ENCODE results near the gene SNX4. TPM values are rescaled to one million over a fixed set of nuclear protein-coding genes. Genes with fewer than 3 reads are reported as not detected.

SNX4 gene
- total and polyA plus RNA-seq, 2 of the 4 experiments (the other 2 are of a cell fraction): 10.7 to 25.6 TPM

- no TSS peak for BruUV-seq (replicated peaks)
- TF ChIP-seq MAFK (IDR thresholded peaks at IDR 0.05; ENCODE audit: low read depth, low read length) (no peak), USF2 (IDR thresholded peaks at IDR 0.05; ENCODE audit: low read depth, low read length) (no peak), MXI1 (IDR thresholded peaks at IDR 0.05; ENCODE audit: borderline replicate concordance, low read depth, low read length) (no peak), CHD1 (IDR thresholded peaks at IDR 0.05; ENCODE audit: low read depth, low read length) (no peak), RAD21 (IDR thresholded peaks at IDR 0.05; ENCODE audit: low read length) (no peak)
- no peak overlapping the region for H4K91ac ChIP-seq (ENCODE audit: insufficient read depth, low read depth, low read length)
- DNase-seq (no peak), ATAC-seq (ENCODE audit: low read depth) (no peak)
- no peak overlapping the region for H2AK5ac ChIP-seq (ENCODE audit: low read depth, low read length)
- no peak overlapping the region for H2BK5ac ChIP-seq (ENCODE audit: low read depth, low read length, poor library complexity, severe bottlenecking)
- H2BK20ac ChIP-seq (ENCODE audit: low read depth, low read length): no peak overlapping the region
- no peak overlapping the region for H4K8ac ChIP-seq (ENCODE audit: low read depth in 2 of 2, low read length in 2 of 2)
- in situ Hi-C loops (cut with MboI; ENCODE audit: low sequenced_read_pairs): no loop called here
- no peak overlapping the region for H3K4me2 ChIP-seq (ENCODE audit: low read depth, low read length)
- no peaks in the 10 kb centered on the region for H3K4me1 ChIP-seq (ENCODE audit: control insufficient read depth, insufficient read depth, low read length)
- ChIA-PET POLR2A (ENCODE audit: unreplicated experiment) (no interaction called here), CTCF (no interaction called here)
- dilution Hi-C loops (cut with HindIII; ENCODE audit: low sequenced_read_pairs, unreplicated experiment): no loop called here
- H2BK120ac ChIP-seq (ENCODE audit: low read depth, low read length): no peak overlapping the region
- intact Hi-C loops (cut with micrococcal nuclease): no loop called here
- H2AFZ ChIP-seq (replicated peaks; ENCODE audit: low read length, poor library complexity): no peak overlapping the region
- H3K9ac ChIP-seq (ENCODE audit: low read depth, low read length): no peak overlapping the region
- H3K79me1 ChIP-seq (ENCODE audit: low read depth in 1 of 2, low read length in 2 of 2): peaks cover 23 to 25% of the 10 kb centered on the region in 2 experiments
- H2BK15ac ChIP-seq (ENCODE audit: low read depth, low read length): no peak overlapping the region
- H3K23ac ChIP-seq (ENCODE audit: low read depth, low read length): no peak overlapping the region
- H3K14ac ChIP-seq (replicated peaks; ENCODE audit: low read depth, low read length): no peak overlapping the region
- H3K36me3 ChIP-seq (ENCODE audit: control insufficient read depth, insufficient read depth, low read length): peaks cover 23% of the 10 kb centered on the region
- no peak overlapping the region for H3K56ac ChIP-seq (ENCODE audit: extremely low read depth, insufficient read depth, low read length)
- H2AK9ac ChIP-seq (replicated peaks; ENCODE audit: low read depth, low read length, poor library complexity): no peak overlapping the region
- no peaks in the 10 kb centered on the region for H4K20me1 ChIP-seq (ENCODE audit: insufficient read depth, low read length)
- no peak overlapping the region for H3K4ac ChIP-seq (ENCODE audit: low read depth, low read length)
- H3K4me3 ChIP-seq (ENCODE audit: insufficient read depth, low read depth, low read length): no peak overlapping the region
- H3K18ac ChIP-seq (ENCODE audit: low read depth, low read length): no peak overlapping the region
- H3K27me3 ChIP-seq (ENCODE audit: control insufficient read depth, insufficient read depth, low read length): no peaks in the 10 kb centered on the region
- no peak overlapping the region for H4K5ac ChIP-seq (ENCODE audit: low read depth, low read length)
- H3K27ac ChIP-seq (ENCODE audit: insufficient read depth, low read length): no peak overlapping the region
- no peaks in the 10 kb centered on the region for H3K9me3 ChIP-seq (ENCODE audit: control insufficient read depth, insufficient read depth, low read length)
- H3K9me1 ChIP-seq (ENCODE audit: insufficient read depth, low read length): no peaks in the 10 kb centered on the region
Measured at GRCh38 chr3:125498630-125499029, 21.4 kb downstream of the SNX4 start.
